ENCODE data around the gene TIAM1. TPM values are rescaled to one million over a fixed set of nuclear protein-coding genes. Genes with fewer than 3 reads are reported as not detected.

TIAM1 gene
- total RNA-seq, 1 experiment from 2014 or later = 28.7 TPM

GRCh38 chr21:31176080-31176551 lies 167.9 kb downstream of the TIAM1 start:
- H3K9me3 Mint-ChIP-seq = no peaks in the 10 kb centered on the region

GRCh38 chr21:31173881-31174555 lies 170.0 kb downstream of the TIAM1 start:
- peak; percentile 33; the same call in 1 of the 2 replicates for ATAC-seq
- no peak for DNase-seq (ENCODE audit: low spot score)
- TF ChIP-seq CTCF (IDR thresholded peaks at IDR 0.05) (no peak), SOX15 (CRISPR knock-in tag; IDR thresholded peaks at IDR 0.05) (no peak), NFYB (CRISPR knock-in tag; conservative IDR thresholded peaks at IDR 0.05; ENCODE audit: low read depth) (no peak), ZNF425 (CRISPR knock-in tag; conservative IDR thresholded peaks at IDR 0.05) (no peak), AFF4 (CRISPR knock-in tag; IDR thresholded peaks at IDR 0.05; ENCODE audit: borderline replicate concordance) (no peak), RORB (CRISPR knock-in tag; IDR thresholded peaks at IDR 0.05) (no peak), NFATC4 (CRISPR knock-in tag; IDR thresholded peaks at IDR 0.05) (no peak), FOXK1 (CRISPR knock-in tag; IDR thresholded peaks at IDR 0.05) (no peak), HMGA2 (CRISPR knock-in tag; IDR thresholded peaks at IDR 0.05) (no peak), ZMAT4 (CRISPR knock-in tag; IDR thresholded peaks at IDR 0.05) (no peak), NR3C1 (CRISPR knock-in tag; conservative IDR thresholded peaks at IDR 0.05; ENCODE audit: low read depth) (no peak), MAX (CRISPR knock-in tag; IDR thresholded peaks at IDR 0.05) (no peak)

More at GRCh38 chr21:31176080-31176551, 167.9 kb downstream of the TIAM1 start:
- ATAC-seq (no peak), DNase-seq (ENCODE audit: low spot score) (no peak)
- Mint-ChIP-seq H3K27me3 (ENCODE audit: low read depth) (no peaks in the 10 kb centered on the region), H3K27ac (no peak overlapping the region), H3K4me3 (no peak overlapping the region), H3K36me3 (no peaks in the 10 kb centered on the region), H3K4me1 (peaks cover 23% of the 10 kb centered on the region)
- CTCF ChIA-PET = interaction anchor here (0.7 kb wide), 1 partner anchor 405 kb away, joined by 3 read pairs; no protein-coding TSS in a partner anchor
- POLR2A ChIA-PET = no interaction called here
- TF ChIP-seq FOXK1 (CRISPR knock-in tag; IDR thresholded peaks at IDR 0.05) (no peak), CBFB (CRISPR knock-in tag; IDR thresholded peaks at IDR 0.05; ENCODE audit: low read depth) (no peak), PRRX2 (CRISPR knock-in tag; IDR thresholded peaks at IDR 0.05) (no peak), NR1H2 (CRISPR knock-in tag; IDR thresholded peaks at IDR 0.05) (no peak), ZBTB21 (CRISPR knock-in tag; IDR thresholded peaks at IDR 0.05; ENCODE audit: borderline replicate concordance) (no peak), OVOL2 (CRISPR knock-in tag; IDR thresholded peaks at IDR 0.05; ENCODE audit: borderline replicate concordance) (no peak), ZMAT4 (CRISPR knock-in tag; IDR thresholded peaks at IDR 0.05) (no peak), SP1 (CRISPR knock-in tag; conservative IDR thresholded peaks at IDR 0.05) (no peak), ZSCAN18 (CRISPR knock-in tag; IDR thresholded peaks at IDR 0.05) (no peak), E2F1 (CRISPR knock-in tag; IDR thresholded peaks at IDR 0.05) (no peak), ESRRA (CRISPR knock-in tag; IDR thresholded peaks at IDR 0.05; ENCODE audit: borderline replicate concordance) (no peak), ZNF317 (CRISPR knock-in tag; IDR thresholded peaks at IDR 0.05; ENCODE audit: borderline replicate concordance, low read depth) (no peak)

More at GRCh38 chr21:31173881-31174555, 170.0 kb downstream of the TIAM1 start:
- Mint-ChIP-seq H3K9me3 (no peaks in the 10 kb centered on the region), H3K27me3 (ENCODE audit: low read depth) (no peaks in the 10 kb centered on the region), H3K4me1 (peaks cover 23% of the 10 kb centered on the region), H3K36me3 (no peaks in the 10 kb centered on the region), H3K27ac (peak overlapping the region; percentile 78), H3K4me3 (no peak overlapping the region)
- ChIA-PET CTCF (interaction anchor here (1.2 kb wide), 1 partner anchor 75 kb away, joined by 3 read pairs; no protein-coding TSS in a partner anchor), POLR2A (no interaction called here)

All from WTC11 (cell line).